PC-3 (cell line): ENCODE data around the gene RPS3.

Experiments used
- CTCF ChIP-seq: fragments of 300-600 bp; sonication (generic); conservative IDR thresholded peaks from 2 replicates; pipeline ENCODE4 v1.5.1; 2017; ENCODE audit warnings: antibody characterized with exemption, low read depth, mild to moderate bottlenecking, low read length
- EZH2 ChIP-seq: fragments of 300-600 bp; sonication (generic); IDR thresholded peaks from one replicate; pipeline ENCODE4 v1.6.1; 2017; ENCODE audit warnings: antibody characterized with exemption, mild to moderate bottlenecking, low read length; ENCODE audit not compliant: unreplicated experiment

DNA sequence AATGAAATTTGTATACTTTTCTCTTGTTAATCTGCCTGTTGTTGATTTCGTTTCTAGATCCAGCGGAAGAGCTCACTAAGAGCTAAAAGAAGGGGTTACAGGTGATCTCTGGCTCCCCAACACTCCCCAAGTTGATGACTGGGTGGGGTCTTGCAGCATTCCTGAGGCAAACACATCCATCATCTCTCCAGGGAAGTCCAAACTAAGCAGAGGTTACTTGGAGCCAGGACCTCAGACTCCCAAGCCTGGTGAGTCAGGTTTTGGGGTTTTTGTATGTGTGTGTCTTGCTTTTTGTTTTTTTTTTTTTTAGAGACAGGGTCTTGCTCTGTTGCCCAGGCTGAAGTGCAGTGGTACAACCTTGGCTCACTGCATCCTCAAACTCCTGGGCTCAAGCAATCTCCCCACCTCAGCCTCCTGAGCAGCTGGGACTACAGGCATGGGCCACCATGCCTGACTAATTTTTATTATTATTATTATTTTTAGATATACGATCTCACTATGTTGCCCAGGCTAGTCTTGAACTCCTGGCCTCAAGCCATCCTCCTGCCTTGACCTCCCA, 11.5 kb upstream of the RPS3 start:
- TF ChIP-seq CTCF (no peak), EZH2 (no peak)
